ENCODE data around the gene KRT75.

- TF ChIP-seq EZH2phosphoT487 (IDR thresholded peaks at IDR 0.05; ENCODE audit: insufficient read depth, low read depth): no peak
- no peak for TF ChIP-seq EZH2 (IDR thresholded peaks at IDR 0.05; ENCODE audit: insufficient read depth, poor library complexity, severe bottlenecking)
These were observed 19.2 kb downstream of the KRT75 start for GRCh38 chr12:52414936-52415335.

All from GM23248 (cell line).